Ovary (tissue), 9 donors: ENCODE measurements around the gene MRPL9. TPM values are rescaled to one million over a fixed set of nuclear protein-coding genes. Genes with fewer than 3 reads are reported as not detected.

ENCODE experiments used
- DNase-seq, 5 donors: peaks; one replicate each; pipeline ENCODE4 v3.0.0-alpha.2; 2019 to 2020
- H3K27ac ChIP-seq, 2 donors: fragments of 200-600 bp; one replicate each; pipeline versions ENCODE4 v1.5.1 to v1.8.0; 2019 to 2022
- H3K27me3 ChIP-seq: fragments of 200-600 bp; one replicate; pipeline ENCODE4 v1.8.0; 2022
- H3K36me3 ChIP-seq: fragments of 200-600 bp; sonication (generic); one replicate; pipeline ENCODE4 v1.5.1; 2019
- H3K4me1 ChIP-seq: one replicate; pipeline ENCODE4 v1.8.1; 2013; ENCODE audit warnings: mild to moderate bottlenecking, moderate library complexity; ENCODE audit not compliant: insufficient read depth
- H3K4me3 ChIP-seq: fragments of 200-600 bp; sonication (generic); one replicate; pipeline ENCODE4 v1.5.1; 2017
- H3K9me3 ChIP-seq, 2 donors: fragments of 200-600 bp in 1 of 2; sonication (generic) in 1 of 2; one replicate each; pipeline versions ENCODE4 v1.5.1 to v1.8.1; 2013 to 2019; ENCODE audit warnings: mild to moderate bottlenecking in 1 of 2, moderate library complexity in 1 of 2
- CTCF ChIP-seq, 3 donors: fragments of 450-650 bp in 2 of 3; fragments of 200-600 bp in 1 of 3; IDR thresholded peaks; one replicate each; pipeline versions ENCODE4 v1.5.1 to v1.8.0; 2016 to 2022; ENCODE audit warnings: antibody characterized with exemption in 3 of 3, mild to moderate bottlenecking in 1 of 3
- EP300 ChIP-seq: sonication (generic); formaldehyde crosslinking; IDR thresholded peaks from one replicate; pipeline ENCODE4 v1.6.1; 2017; ENCODE audit warnings: antibody characterized with exemption
- POLR2A ChIP-seq: fragments of 450-650 bp; IDR thresholded peaks from one replicate; pipeline ENCODE4 v1.6.1; 2017; ENCODE audit warnings: antibody characterized with exemption, mild to moderate bottlenecking, moderate library complexity
- WGBS, 3 donors: extraction: QIAGEN DNeasy Blood & Tissue Kit in 1 of 3; methylation state at CpG; one replicate each; pipeline versions ENCODE4 v1.1.5 to v1.1.7; 2013 to 2017; 5-methylcytosine and 5-hydroxymethylcytosine counted together
- intact Hi-C, 4 donors: fragments of 100-400 bp; cut with DNase I; formaldehyde crosslinking; loops; one replicate each; pipeline versions ENCODE4 v1.11.0 to v1.15.1; 2022 to 2023
- polyA plus RNA-seq, 2 donors: library from polyadenylated mRNA; stranded (reverse); fragments of 200-250 nt in 1 of 2; fragments of 350-450 nt in 1 of 2; fragmentation: Illumina TruSeq in 1 of 2; extraction: RNeasy Lipid Tissue Mini Kit (QIAGEN cat#74804) in 1 of 2; gene quantifications; one replicate each; pipeline ENCODE4 v1.2.3, GENCODE V29; 2013 to 2014
- total RNA-seq, 7 donors: library from RNA; depleted of rRNA in 2 of 7; stranded (reverse); fragments of >200 nt in 2 of 7; fragmentation: NEBNext Ultra II Directional in 3 of 7; extraction: Animal tissue kit (Norgen Biotek cat#: 25700) in 3 of 7; gene quantifications; one replicate each; pipeline versions ENCODE4 v1.1.0 to v1.2.4, GENCODE V29; 2016 to 2023
- donor health status: DM: no; HTN: no; CAD: no; lungs with moderate emphysema.
- donor health status: DM: no; HTN: no; CAD: no.
- donor health status: Bipolar disorder and iron deficiency.
- donor health status: DM: yes; HTN: yes; CAD: no.
- donor health status: DM: no; HTN: no; CAD: no.
- donor health status: DM: yes; HTN: yes; CAD: no.

The MRPL9 gene
- total and polyA plus RNA-seq, 9 donors = 40.2 to 86.8 (median 55.4) TPM

DNA sequence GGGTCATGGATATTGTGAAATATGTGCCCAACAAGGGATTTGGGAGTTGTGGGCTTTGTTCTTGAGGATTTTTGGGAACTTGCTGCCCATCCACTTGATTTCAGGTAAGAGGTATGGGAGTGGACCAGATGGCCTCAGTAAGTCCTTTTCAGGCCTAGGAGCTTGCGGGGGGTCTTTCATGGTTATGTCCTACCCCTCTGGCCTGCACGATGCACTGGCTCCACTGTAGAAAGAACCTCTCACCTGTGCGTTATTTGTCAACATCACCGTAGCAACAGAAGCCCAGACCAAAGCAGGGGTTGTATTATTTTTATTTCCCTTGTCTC lies 33.4 kb downstream of the MRPL9 start:
- no peak for DNase-seq
- Histone ChIP-seq H3K27ac (no peak overlapping the region), H3K4me3 (no peak overlapping the region), H3K36me3 (no peaks in the 10 kb centered on the region), H3K27me3 (no peaks in the 10 kb centered on the region), H3K4me1 (no peaks in the 10 kb centered on the region), H3K9me3 (no peaks in the 10 kb centered on the region)
- 82 to 86% (median 85%) methylated on average over 4 of the region's 4 CpGs for WGBS, 3 donors
- intact Hi-C loops = loop anchor here (10.0 kb wide), 3 partner anchors 135 to 285 kb away; no protein-coding TSS in a partner anchor
- no peak for TF ChIP-seq CTCF (IDR thresholded peaks at IDR 0.05)
- TF ChIP-seq EP300 = no peak
- no peak for TF ChIP-seq POLR2A

- Histone ChIP-seq H3K27me3 (no peaks in the 10 kb centered on the region), H3K9me3 (no peaks in the 10 kb centered on the region), H3K4me3 (no peak overlapping the region), H3K36me3 (no peaks in the 10 kb centered on the region), H3K27ac (no peak overlapping the region), H3K4me1 (no peaks in the 10 kb centered on the region)
- TF ChIP-seq POLR2A (no peak), EP300 (no peak), CTCF (IDR thresholded peaks at IDR 0.05) (no peak)
- no peak for DNase-seq
- intact Hi-C loops = no loop called here
- WGBS, 3 donors = 62 to 64% (median 63%) methylated on average over 10 of the region's 10 CpGs
These were observed 33.9 kb downstream of the MRPL9 start for GRCh38 chr1:151729157-151729965.

- Histone ChIP-seq H3K4me3 (no peak overlapping the region), H3K27me3 (no peaks in the 10 kb centered on the region), H3K36me3 (no peaks in the 10 kb centered on the region), H3K27ac (peak overlapping the region in 1 of 2 donors; percentile 43), H3K4me1 (no peaks in the 10 kb centered on the region), H3K9me3 (no peaks in the 10 kb centered on the region)
- peak in 1 of 5 donors; percentile 47 for DNase-seq
- WGBS, 3 donors = 19 to 24% (median 19%) methylated on average over 19 of the region's 19 CpGs
- intact Hi-C loops = no loop called here
- TF ChIP-seq POLR2A (no peak), EP300 (no peak), CTCF (IDR thresholded peaks at IDR 0.05) (no peak)
These were observed 34.9 kb downstream of the MRPL9 start for GRCh38 chr1:151728151-151729054.

GRCh38 chr1:151723726-151724370 lies 39.4 kb downstream of the MRPL9 start:
- DNase-seq = no peak
- no peak overlapping the region for H3K4me3 ChIP-seq
- 42 to 56% (median 45%) methylated on average over 3 of the region's 3 CpGs for WGBS, 3 donors
- H3K27ac ChIP-seq = no peak overlapping the region
- no peak for TF ChIP-seq POLR2A
- TF ChIP-seq CTCF (IDR thresholded peaks at IDR 0.05) = no peak
- TF ChIP-seq EP300 = no peak
- intact Hi-C loops = no loop called here
- H3K4me1 ChIP-seq = peaks cover 8% of the 10 kb centered on the region
- no peaks in the 10 kb centered on the region for H3K36me3 ChIP-seq
- H3K27me3 ChIP-seq = no peaks in the 10 kb centered on the region
- H3K9me3 ChIP-seq = no peaks in the 10 kb centered on the region
